H1 (cell line): ENCODE data around the gene CCDC88C.

Source experiments
- CREB1 ChIP-seq: IDR thresholded peaks from 2 replicates; pipeline ENCODE4 v1.6.1; 2012; ENCODE audit warnings: inconsistent platforms
- CTCF ChIP-seq, 3 experiments: IDR thresholded peaks; 1 replicate in 2 of 3; 2 replicates in 1 of 3; pipeline versions ENCODE4 v1.5.1 to v1.6.1; 2011; ENCODE audit warnings: low read length in 3 of 3, mild to moderate bottlenecking in 3 of 3, inconsistent platforms in 2 of 3, low read depth in 1 of 3, moderate library complexity in 1 of 3; ENCODE audit not compliant: insufficient read depth in 1 of 3; ENCODE audit errors: control extremely low read depth in 1 of 3
- GTF2F1 ChIP-seq: IDR thresholded peaks from 2 replicates; pipeline ENCODE4 v1.6.1; 2012; ENCODE audit warnings: low read depth, low read length, improper control_type of control experiment, borderline replicate concordance
- JUND ChIP-seq: IDR thresholded peaks from 2 replicates; pipeline ENCODE4 v1.6.1; 2011; ENCODE audit warnings: mild to moderate bottlenecking, improper control_type of control experiment, low read length
- POLR2AphosphoS5 ChIP-seq: IDR thresholded peaks from 2 replicates; pipeline ENCODE4 v1.6.1; 2011; ENCODE audit warnings: low read depth, low read length
- TAF1 ChIP-seq: IDR thresholded peaks from 2 replicates; pipeline ENCODE4 v1.6.1; 2011; ENCODE audit warnings: mild to moderate bottlenecking, low read depth, low read length
- USF2 ChIP-seq: IDR thresholded peaks from 2 replicates; pipeline ENCODE4 v1.6.1; 2011; ENCODE audit warnings: low read length, improper control_type of control experiment
- ZNF274 ChIP-seq: IDR thresholded peaks from 2 replicates; pipeline ENCODE4 v1.7.0; 2012; ENCODE audit warnings: low read length, borderline replicate concordance; ENCODE audit errors: extremely low read depth

GRCh38 chr14:91225025-91225424, 192.6 kb downstream of the CCDC88C start:
- TF ChIP-seq CTCF (IDR thresholded peaks at IDR 0.05; ENCODE audit: control extremely low read depth in 1 of 3, insufficient read depth in 1 of 3, low read depth in 1 of 3, low read length in 3 of 3) (no peak), USF2 (no peak), TAF1 (no peak), JUND (no peak), GTF2F1 (no peak), POLR2AphosphoS5 (no peak), ZNF274 (no peak), CREB1 (no peak)
